ENCODE measurements around the gene AP1G2. TPM values are rescaled to one million over a fixed set of nuclear protein-coding genes. Genes with fewer than 3 reads are reported as not detected.
"Not testable (repeated sequence)": the region's sequence is repeated elsewhere in the genome, so short reads cannot be mapped to it uniquely, and the experiment has no call there.

AP1G2 gene
- total RNA-seq, 2 donors from 2014 or later: 193 to 370 TPM

- H3K9me3 Mint-ChIP-seq: no peaks in the 10 kb centered on the region
- DNase-seq (ENCODE audit: low spot score in 2 of 2) (peak in 1 of 2 donors; percentile 41), ATAC-seq (peak; percentile 72 to 77)
- no peak overlapping the region for H3K27ac Mint-ChIP-seq
- no peaks in the 10 kb centered on the region for H3K36me3 Mint-ChIP-seq
Observed at GRCh38 chr14:23539248-23540140, 28.1 kb downstream of the AP1G2 start.

- no peak for DNase-seq (ENCODE audit: low spot score in 2 of 2)
- ATAC-seq: no peak
- Mint-ChIP-seq H3K9me3 (no peaks in the 10 kb centered on the region), H3K36me3 (no peaks in the 10 kb centered on the region), H3K27ac (no peak overlapping the region)
Observed at GRCh38 chr14:23538785-23539184, 28.8 kb downstream of the AP1G2 start.

GRCh38 chr14:23538050-23538718 is 29.4 kb downstream of the AP1G2 start:
- DNase-seq (ENCODE audit: low spot score in 2 of 2) (no peak), ATAC-seq (no peak)
- Mint-ChIP-seq H3K9me3 (no peaks in the 10 kb centered on the region), H3K27ac (no peak overlapping the region), H3K36me3 (no peaks in the 10 kb centered on the region)

- Mint-ChIP-seq H3K9me3 (no peaks in the 10 kb centered on the region), H3K27ac (no peak overlapping the region)
- no peak for ATAC-seq
Observed at GRCh38 chr14:23537351-23538049, 30.1 kb downstream of the AP1G2 start.

GRCh38 chr14:23536906-23537305 is 30.7 kb downstream of the AP1G2 start:
- H3K27ac Mint-ChIP-seq; DNase-seq (ENCODE audit: low spot score in 2 of 2); H3K36me3 Mint-ChIP-seq; ATAC-seq; H3K9me3 Mint-ChIP-seq: not testable (repeated sequence)

More at GRCh38 chr14:23537351-23538049, 30.1 kb downstream of the AP1G2 start:
- no peaks in the 10 kb centered on the region for H3K36me3 Mint-ChIP-seq
- DNase-seq (ENCODE audit: low spot score in 2 of 2): no peak

- Mint-ChIP-seq H3K9me3 (no peaks in the 10 kb centered on the region), H3K36me3 (no peaks in the 10 kb centered on the region), H3K27ac (no peak overlapping the region)
- DNase-seq (ENCODE audit: low spot score in 2 of 2) (no peak), ATAC-seq (no peak)
Observed at GRCh38 chr14:23536494-23536893, 31.1 kb downstream of the AP1G2 start.

GRCh38 chr14:23535943-23536342 is 31.6 kb downstream of the AP1G2 start:
- ATAC-seq (no peak), DNase-seq (ENCODE audit: low spot score in 2 of 2) (no peak)
- H3K36me3 Mint-ChIP-seq: no peaks in the 10 kb centered on the region
- no peak overlapping the region for H3K27ac Mint-ChIP-seq
- no peaks in the 10 kb centered on the region for H3K9me3 Mint-ChIP-seq

GRCh38 chr14:23533652-23534435 is 33.7 kb downstream of the AP1G2 start:
- Mint-ChIP-seq H3K9me3 (no peaks in the 10 kb centered on the region), H3K36me3 (no peaks in the 10 kb centered on the region), H3K27ac (no peak overlapping the region)
- no peak for ATAC-seq
- no peak for DNase-seq (ENCODE audit: low spot score in 2 of 2)

GRCh38 chr14:23532658-23533057 is 34.9 kb downstream of the AP1G2 start:
- Mint-ChIP-seq H3K27ac (no peak overlapping the region), H3K36me3 (no peaks in the 10 kb centered on the region), H3K9me3 (no peaks in the 10 kb centered on the region)
- DNase-seq (ENCODE audit: low spot score in 2 of 2): no peak
- no peak for ATAC-seq

GRCh38 chr14:23531391-23531790 is 36.2 kb downstream of the AP1G2 start:
- H3K36me3 Mint-ChIP-seq: no peaks in the 10 kb centered on the region
- no peak for DNase-seq (ENCODE audit: low spot score in 2 of 2)
- H3K9me3 Mint-ChIP-seq: no peaks in the 10 kb centered on the region
- ATAC-seq: no peak
- peak overlapping the region in 1 of 2 donors; percentile 70 for H3K27ac Mint-ChIP-seq

GRCh38 chr14:23530375-23531055 is 37.1 kb downstream of the AP1G2 start:
- no peaks in the 10 kb centered on the region for H3K36me3 Mint-ChIP-seq
- no peaks in the 10 kb centered on the region for H3K9me3 Mint-ChIP-seq
- DNase-seq (ENCODE audit: low spot score in 2 of 2): no peak
- ATAC-seq: no peak
- H3K27ac Mint-ChIP-seq: peak overlapping the region in 1 of 2 donors; percentile 31

- no peaks in the 10 kb centered on the region for H3K9me3 Mint-ChIP-seq
- H3K36me3 Mint-ChIP-seq: no peaks in the 10 kb centered on the region
- DNase-seq (ENCODE audit: low spot score in 2 of 2): no peak
- no peak for ATAC-seq
- no peak overlapping the region for H3K27ac Mint-ChIP-seq
Observed at GRCh38 chr14:23529016-23529415, 38.6 kb downstream of the AP1G2 start.

- Mint-ChIP-seq H3K36me3 (no peaks in the 10 kb centered on the region), H3K27ac (peak overlapping the region; percentile 21 to 87), H3K9me3 (no peaks in the 10 kb centered on the region)
- DNase-seq (ENCODE audit: low spot score in 2 of 2) (no peak), ATAC-seq (no peak)
Observed at GRCh38 chr14:23528555-23528954, 39.0 kb downstream of the AP1G2 start.

- ATAC-seq (no peak), DNase-seq (ENCODE audit: low spot score in 2 of 2) (no peak)
- H3K36me3 Mint-ChIP-seq: no peaks in the 10 kb centered on the region
- no peak overlapping the region for H3K27ac Mint-ChIP-seq
- no peaks in the 10 kb centered on the region for H3K9me3 Mint-ChIP-seq
Observed at GRCh38 chr14:23525611-23526010, 42.0 kb downstream of the AP1G2 start.

GRCh38 chr14:23524954-23525353 is 42.6 kb downstream of the AP1G2 start:
- no peak for ATAC-seq
- no peaks in the 10 kb centered on the region for H3K9me3 Mint-ChIP-seq

More at GRCh38 chr14:23524954-23525353, 42.6 kb downstream of the AP1G2 start:
- Mint-ChIP-seq H3K36me3 (no peaks in the 10 kb centered on the region), H3K27ac (peak overlapping the region in 1 of 2 donors; percentile 58)
- DNase-seq (ENCODE audit: low spot score in 2 of 2): no peak

Data from activated naive CD4-positive, alpha-beta T cell treated with anti-CD3 and anti-CD28 coated beads, Interleukin-2, amount 50 U/mL, for 72 hours (primary cell).